SU-DHL-6 (cell line): Measurements from ENCODE around the gene LAMB4.

Source experiments
- CTCF ChIP-seq: fragments of 200-600 bp; sonication (generic); IDR thresholded peaks from one replicate; pipeline ENCODE4 v1.5.1; 2017; ENCODE audit warnings: antibody characterized with exemption, mild to moderate bottlenecking, low read length, moderate library complexity; ENCODE audit not compliant: insufficient read depth, poor library complexity, severe bottlenecking
- EZH2phosphoT487 ChIP-seq: fragments of 200-600 bp; sonication (generic), shearing (Covaris generic); conservative IDR thresholded peaks from 2 replicates; pipeline ENCODE4 v1.6.1; 2018; ENCODE audit warnings: mild to moderate bottlenecking, antibody characterized with exemption, low read length, moderate library complexity, mixed read lengths

DNA sequence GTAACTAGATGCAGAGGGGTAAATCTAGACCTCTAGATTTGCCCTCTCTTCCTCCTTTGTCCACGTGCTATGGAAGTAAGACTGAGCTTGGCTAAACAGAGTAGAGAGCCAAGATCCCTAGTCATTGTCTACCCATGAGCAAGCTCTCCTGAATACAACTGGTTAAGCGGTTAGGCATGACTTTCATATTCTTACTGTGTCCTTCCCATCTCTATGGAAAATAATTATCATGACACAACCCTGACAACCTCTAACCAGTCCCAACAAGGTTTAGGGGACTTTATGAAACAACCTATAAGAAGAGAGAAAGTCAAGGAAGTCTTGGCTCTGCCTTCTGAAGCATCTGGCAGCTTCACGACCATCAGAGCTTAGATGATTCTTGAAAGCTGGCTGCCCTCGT lies 7.8 kb upstream of the LAMB4 start:
- TF ChIP-seq CTCF (no peak), EZH2phosphoT487 (no peak)
